Activated CD8-positive, alpha-beta T cell treated with anti-CD3 and anti-CD28 coated beads for 36 hours (primary cell): Measurements from ENCODE around the gene UGP2. TPM values are rescaled to one million over a fixed set of nuclear protein-coding genes. Genes with fewer than 3 reads are reported as not detected.

Experiments
- ATAC-seq: fragments of 200-7000 bp; cut with Tn5 transposase; one replicate; pipeline ENCODE4 v1.10.0; 2021; ENCODE audit warnings: mild to moderate bottlenecking, moderate library complexity
- CTCF ChIA-PET: fragments of 350-600 bp; sonication (Branson Sonifier 250); formaldehyde crosslinking; loops from one replicate; lab custom pipeline; 2021; ENCODE audit warnings: antibody characterized with exemption; lab: Charles Lee
- POLR2A ChIA-PET: fragments of 350-600 bp; sonication (Branson Sonifier 250); formaldehyde crosslinking; loops from one replicate; lab custom pipeline; 2021; ENCODE audit warnings: antibody characterized with exemption; lab: Charles Lee
- DNase-seq: peaks from one replicate; pipeline ENCODE4 v3.0.0-alpha.2; 2020
- H3K27ac Mint-ChIP-seq: one replicate; pipeline ENCODE4 v1.8.0; 2021; ENCODE audit warnings: mild to moderate bottlenecking, mixed read lengths
- H3K27me3 Mint-ChIP-seq: one replicate; pipeline ENCODE4 v1.8.0; 2021; ENCODE audit warnings: mixed read lengths
- H3K36me3 Mint-ChIP-seq: one replicate; pipeline ENCODE4 v1.8.0; 2021; ENCODE audit warnings: low read depth, mixed read lengths
- H3K4me1 Mint-ChIP-seq: one replicate; pipeline ENCODE4 v1.8.0; 2021; ENCODE audit warnings: low read depth, mixed read lengths
- H3K4me3 Mint-ChIP-seq: one replicate; pipeline ENCODE4 v1.8.0; 2021; ENCODE audit warnings: mild to moderate bottlenecking, moderate library complexity, mixed read lengths
- H3K9me3 Mint-ChIP-seq: one replicate; pipeline ENCODE4 v1.8.0; 2021; ENCODE audit warnings: mixed read lengths
- CTCF ChIP-seq: fragments of 200-600 bp; IDR thresholded peaks from one replicate; pipeline ENCODE4 v1.8.0; 2022; ENCODE audit warnings: antibody characterized with exemption, mild to moderate bottlenecking
- intact Hi-C: fragments of 100-400 bp; cut with micrococcal nuclease; formaldehyde crosslinking; loops from one replicate; pipeline ENCODE4 v1.10.0; 2022
- total RNA-seq, 2 experiments: library from RNA; stranded (reverse); gene quantifications; one replicate each; pipeline ENCODE4 v1.2.3, GENCODE V29; 2021

The UGP2 gene
- total RNA-seq, 2 experiments from 2014 or later, result 81.4 to 83.7 TPM

GRCh38 chr2:63851691-63852311, 10.1 kb downstream of the UGP2 start:
- CTCF ChIA-PET, result interaction anchor here (0.6 to 5.8 kb wide), 3 partner anchors 8 to 264 kb away, joined by 3 to 34 read pairs (median 4); partner anchors contain the start of gene WDPCP
- POLR2A ChIA-PET, result interaction anchor here (8.0 kb wide), 1 partner anchor 9 kb away, joined by 58 read pairs; the partner anchor contains the start of gene UGP2
- intact Hi-C loops, result no loop called here
- peaks cover 8% of the 10 kb centered on the region for H3K9me3 Mint-ChIP-seq
- no peak overlapping the region for H3K4me3 Mint-ChIP-seq
- H3K27me3 Mint-ChIP-seq, result no peaks in the 10 kb centered on the region
- DNase-seq (no peak), ATAC-seq (no peak)
- H3K36me3 Mint-ChIP-seq, result peaks cover 21% of the 10 kb centered on the region
- no peak for TF ChIP-seq CTCF
- H3K4me1 Mint-ChIP-seq, result peaks cover 69% of the 10 kb centered on the region
- no peak overlapping the region for H3K27ac Mint-ChIP-seq

DNA sequence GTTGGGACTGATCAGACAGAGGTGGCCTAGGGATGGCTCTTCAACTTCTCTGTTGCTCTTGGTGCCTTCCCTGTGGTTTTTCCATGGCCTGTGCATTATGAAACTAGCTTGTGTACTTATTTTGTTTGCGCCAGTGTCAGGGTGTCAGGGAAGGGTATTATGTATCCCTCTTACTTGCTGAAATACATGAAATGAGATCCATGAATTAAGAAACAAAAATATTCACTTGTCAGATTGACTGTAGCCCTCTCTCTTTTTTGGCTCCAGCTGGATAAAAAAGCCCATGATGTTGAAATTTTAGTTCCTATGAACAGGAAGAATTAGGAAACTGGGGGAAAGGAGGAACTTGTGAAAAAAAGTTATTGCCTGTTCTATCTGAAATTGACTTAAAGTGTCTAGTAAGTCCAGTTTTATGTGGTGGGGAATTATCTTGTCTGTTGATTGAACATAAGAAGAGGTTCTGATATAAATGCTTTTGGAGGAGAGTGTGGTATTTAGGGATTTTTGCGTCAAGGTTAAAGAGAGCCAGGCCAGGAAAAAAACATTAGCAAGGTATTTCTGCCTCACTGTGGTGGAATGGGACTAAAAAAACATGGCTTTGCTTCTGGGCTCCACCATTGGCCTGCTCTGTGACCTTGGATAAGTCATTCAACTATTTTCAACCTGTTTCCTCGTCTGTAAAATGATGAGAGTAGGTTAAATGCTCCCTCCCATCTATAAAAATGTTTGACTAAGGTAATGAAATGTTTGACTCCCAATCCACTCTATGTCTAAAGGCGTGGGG, 12.0 kb downstream of the UGP2 start:
- DNase-seq (no peak), ATAC-seq (no peak)
- peaks cover 60% of the 10 kb centered on the region for H3K4me1 Mint-ChIP-seq
- CTCF ChIA-PET, result interaction anchor here (1.2 to 5.8 kb wide), 3 partner anchors 7 to 556 kb away, joined by 3 to 34 read pairs (median 4); no protein-coding TSS in a partner anchor
- H3K27me3 Mint-ChIP-seq, result no peaks in the 10 kb centered on the region
- TF ChIP-seq CTCF, result no peak
- intact Hi-C loops, result no loop called here
- H3K27ac Mint-ChIP-seq, result peak overlapping the region; percentile 90
- H3K9me3 Mint-ChIP-seq, result peaks cover 2% of the 10 kb centered on the region
- H3K4me3 Mint-ChIP-seq, result no peak overlapping the region
- peaks cover 21% of the 10 kb centered on the region for H3K36me3 Mint-ChIP-seq
- POLR2A ChIA-PET, result interaction anchor here (0.8 to 8.0 kb wide), 2 partner anchors 11 to 157 kb away, joined by 3 to 58 read pairs; partner anchors contain the start of gene UGP2

GRCh38 chr2:63855418-63856302, 14.0 kb downstream of the UGP2 start:
- POLR2A ChIA-PET, result interaction anchor here (0.6 to 8.0 kb wide), 3 partner anchors 13 to 267 kb away, joined by 3 to 58 read pairs (median 6); partner anchors contain the start of genes MDH1, UGP2 and WDPCP
- H3K27ac Mint-ChIP-seq, result peak overlapping the region; percentile 90
- no peaks in the 10 kb centered on the region for H3K27me3 Mint-ChIP-seq
- H3K4me3 Mint-ChIP-seq, result peak overlapping the region; percentile 43
- no peak for TF ChIP-seq CTCF
- peaks cover 47% of the 10 kb centered on the region for H3K4me1 Mint-ChIP-seq
- CTCF ChIA-PET, result interaction anchor here (1.1 to 2.7 kb wide), 4 partner anchors 9 to 157 kb away, joined by 3 to 8 read pairs (median 4); no protein-coding TSS in a partner anchor
- intact Hi-C loops, result no loop called here
- ATAC-seq (no peak), DNase-seq (no peak)
- peaks cover 31% of the 10 kb centered on the region for H3K36me3 Mint-ChIP-seq
- H3K9me3 Mint-ChIP-seq, result peaks cover 2% of the 10 kb centered on the region

DNA sequence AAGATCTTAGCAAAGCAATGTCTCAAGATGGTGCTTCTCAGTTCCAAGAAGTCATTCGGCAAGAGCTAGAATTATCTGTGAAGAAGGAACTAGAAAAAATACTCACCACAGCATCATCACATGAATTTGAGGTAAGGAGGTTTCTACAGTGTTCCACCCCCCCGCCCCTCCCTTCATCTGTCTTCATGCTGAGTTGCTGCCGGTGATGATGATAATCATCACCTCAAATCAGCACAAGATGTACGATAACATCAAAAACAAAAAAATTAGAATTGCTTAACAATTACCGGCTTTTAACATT, 14.6 kb downstream of the UGP2 start:
- Mint-ChIP-seq H3K4me3 (peak overlapping the region; percentile 43), H3K36me3 (peaks cover 31% of the 10 kb centered on the region), H3K4me1 (peaks cover 47% of the 10 kb centered on the region), H3K27me3 (no peaks in the 10 kb centered on the region), H3K27ac (peak overlapping the region; percentile 90), H3K9me3 (peaks cover 2% of the 10 kb centered on the region)
- ChIA-PET CTCF (interaction anchor here (1.3 to 2.7 kb wide), 3 partner anchors 10 to 19 kb away, joined by 3 to 8 read pairs (median 3); no protein-coding TSS in a partner anchor), POLR2A (interaction anchor here (0.6 to 8.0 kb wide), 3 partner anchors 14 to 267 kb away, joined by 3 to 58 read pairs (median 6); partner anchors contain the start of genes MDH1, UGP2 and WDPCP)
- intact Hi-C loops, result no loop called here
- ATAC-seq, result peak; percentile 89
- TF ChIP-seq CTCF, result no peak
- DNase-seq, result peak; percentile 70
